ENCODE data around the gene LBX2.
"Not testable (repeated sequence)": the region's sequence is repeated elsewhere in the genome, so short reads cannot be mapped to it uniquely, and the experiment has no call there.

The LBX2 gene

DNA sequence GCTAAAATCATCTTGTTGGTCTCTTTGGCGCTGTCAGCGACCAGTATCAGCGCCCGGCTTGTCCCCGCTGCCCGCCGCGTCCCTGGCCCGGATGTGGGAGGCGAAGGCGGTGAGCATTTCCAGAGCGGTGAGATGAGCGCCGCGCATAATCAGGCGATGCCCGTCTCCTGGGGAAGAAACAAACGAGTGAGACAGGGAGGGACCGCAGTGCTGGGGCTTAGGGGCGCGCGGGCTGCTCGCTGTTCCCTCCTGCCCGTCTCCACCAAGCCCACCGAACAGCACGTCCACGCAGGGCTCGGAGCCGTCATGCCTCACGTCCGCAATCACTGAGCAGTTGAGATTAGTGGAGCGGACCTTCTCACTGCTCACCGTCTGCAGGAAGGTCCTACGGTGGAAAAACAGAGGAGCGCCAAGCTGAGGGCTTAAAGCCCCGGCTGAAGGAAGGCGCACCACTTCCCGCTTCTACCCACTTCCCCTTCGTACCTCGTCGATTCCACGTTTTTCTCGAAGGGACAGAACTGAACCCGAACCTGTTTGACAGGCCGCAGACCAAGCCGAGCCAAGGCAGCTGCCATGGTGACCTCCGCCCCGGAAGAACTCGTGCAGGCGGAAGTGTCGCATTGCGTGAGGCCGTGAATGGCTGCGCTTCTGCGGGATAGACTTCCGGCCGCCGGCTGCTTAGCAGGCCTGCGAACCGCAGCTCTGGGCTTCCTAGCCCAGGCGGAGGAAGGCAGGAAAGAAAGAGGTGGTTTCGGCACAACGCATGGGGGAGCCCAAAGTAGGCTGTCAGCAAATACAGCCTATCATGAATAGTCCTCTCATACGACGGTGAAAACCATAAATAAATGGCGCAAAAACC lies 27.1 kb downstream of the LBX2 start, which contains the start of gene MRPL53:
TSS of gene MRPL53 (minus strand) at position 595 of the 859 bp plus-strand sequence. CDS start at position 575, 20 bp downstream.
- Mint-ChIP-seq H3K27ac (peak within 1 kb of the TSS; percentile 99 to 100 (median 99)), H3K27me3 (ENCODE audit: low read depth) (no peaks in the 10 kb centered on the region), H3K4me1 (peaks cover 22% of the 10 kb centered on the region), H3K36me3 (ENCODE audit: low read depth) (peaks cover 29% of the 10 kb centered on the region), H3K9me3 (no peaks in the 10 kb centered on the region), H3K4me3 (peak within 1 kb of the TSS; percentile 97 to 99 (median 99))
- TF ChIP-seq CTCF (IDR thresholded peaks at IDR 0.05; ENCODE audit: unreplicated experiment in 3 of 3) = no peak

DNA sequence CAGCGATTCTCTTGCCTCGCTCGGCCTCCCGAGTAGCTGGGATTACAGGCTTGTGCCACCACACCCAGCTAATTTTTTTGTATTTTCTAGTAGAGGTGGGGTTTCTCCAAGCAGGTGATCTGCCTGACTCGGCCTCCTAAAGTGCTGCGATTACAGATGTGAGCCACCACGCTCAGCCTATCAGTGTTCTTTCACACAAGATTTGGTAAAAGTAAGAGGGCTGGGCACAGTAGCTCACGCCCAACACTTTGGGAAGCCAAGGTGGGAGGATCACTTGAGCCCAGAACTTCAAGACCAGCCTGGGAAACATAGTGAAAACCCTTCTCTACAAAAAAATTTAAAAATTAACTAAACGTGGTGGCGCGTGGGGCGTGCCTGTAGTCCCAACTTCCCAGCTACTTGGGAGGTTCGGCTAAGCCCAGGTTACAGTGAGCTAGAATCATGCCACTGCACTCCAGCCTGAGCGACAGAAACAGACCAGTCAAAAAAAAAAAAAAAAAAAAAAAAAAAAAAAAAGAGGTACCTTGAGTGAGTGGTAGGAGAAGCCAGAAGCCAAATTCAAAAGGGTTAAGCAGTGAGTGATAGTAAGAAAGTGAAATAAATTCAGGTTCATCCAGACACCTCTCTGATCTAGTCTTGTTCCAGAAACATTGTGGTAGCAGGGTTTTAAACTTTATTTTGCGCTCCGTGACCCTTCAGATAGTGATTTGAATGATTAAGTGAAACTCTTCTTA lies 27.9 kb downstream of the LBX2 start:
- Mint-ChIP-seq H3K27me3 (ENCODE audit: low read depth) (no peaks in the 10 kb centered on the region), H3K4me3 (peak overlapping the region; percentile 97 to 99 (median 99)), H3K4me1 (peaks cover 22% of the 10 kb centered on the region), H3K27ac (peak overlapping the region; percentile 99 to 100 (median 99)), H3K36me3 (ENCODE audit: low read depth) (peaks cover 28% of the 10 kb centered on the region), H3K9me3 (no peaks in the 10 kb centered on the region)
- no peak for TF ChIP-seq CTCF (IDR thresholded peaks at IDR 0.05; ENCODE audit: unreplicated experiment in 3 of 3)

GRCh38 chr2:74470742-74471141 lies 28.7 kb downstream of the LBX2 start:
- Mint-ChIP-seq H3K4me1 (peaks cover 22% of the 10 kb centered on the region), H3K27ac (peak overlapping the region; percentile 79 to 84 (median 80)), H3K4me3 (peak overlapping the region; percentile 73 to 87 (median 85)), H3K36me3 (ENCODE audit: low read depth) (peaks cover 25% of the 10 kb centered on the region)
- not testable (repeated sequence) for H3K27me3 Mint-ChIP-seq (ENCODE audit: low read depth); H3K9me3 Mint-ChIP-seq

DNA sequence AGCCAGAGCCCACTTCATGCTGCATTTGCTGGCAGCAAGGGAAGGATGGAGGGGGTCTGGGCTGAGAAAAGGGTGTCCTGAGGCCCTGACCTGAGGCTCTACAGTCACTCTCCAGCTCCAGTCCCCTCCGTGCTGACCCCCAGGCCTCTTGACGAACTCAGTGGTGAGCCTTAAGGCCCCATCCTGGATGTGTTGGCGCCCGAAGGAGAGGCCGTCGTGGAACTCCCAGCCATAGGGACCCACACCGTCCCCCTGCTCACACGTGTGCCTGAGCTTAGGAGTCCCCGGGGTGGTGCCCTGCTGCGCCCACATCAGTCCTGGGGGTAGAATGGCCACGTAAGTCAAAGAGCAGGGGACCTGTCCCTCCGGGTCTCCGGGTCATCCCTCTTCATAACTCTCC lies 35.0 kb downstream of the LBX2 start:
- TF ChIP-seq CTCF (IDR thresholded peaks at IDR 0.05; ENCODE audit: unreplicated experiment in 3 of 3) = no peak
- H3K27ac Mint-ChIP-seq = peak overlapping the region in 1 of 3 experiments; percentile 63
- H3K9me3 Mint-ChIP-seq = no peaks in the 10 kb centered on the region
- peak overlapping the region; percentile 86 to 99 (median 99) for H3K4me3 Mint-ChIP-seq
- no peaks in the 10 kb centered on the region for H3K27me3 Mint-ChIP-seq (ENCODE audit: low read depth)
- peaks cover 11% of the 10 kb centered on the region for H3K36me3 Mint-ChIP-seq (ENCODE audit: low read depth)
- peaks cover 13% of the 10 kb centered on the region for H3K4me1 Mint-ChIP-seq

DNA sequence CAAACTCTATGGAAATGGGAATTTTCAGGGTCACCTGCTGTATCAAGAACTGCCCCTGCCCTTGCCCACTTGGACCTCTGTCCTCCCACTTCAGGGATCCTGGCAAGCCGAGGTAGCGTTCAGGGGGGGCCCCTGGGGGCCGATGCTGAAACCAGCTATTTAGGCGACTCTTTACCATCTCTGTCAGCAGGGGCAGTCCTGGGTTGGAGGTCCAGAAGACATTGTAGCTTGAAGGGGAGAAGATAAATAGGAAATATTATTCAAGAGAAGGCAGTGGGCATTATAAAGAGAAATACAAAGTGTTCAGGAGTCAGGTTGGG lies 36.7 kb downstream of the LBX2 start:
- Mint-ChIP-seq H3K4me3 (peak overlapping the region; percentile 70 to 89 (median 85)), H3K27me3 (ENCODE audit: low read depth) (no peaks in the 10 kb centered on the region), H3K9me3 (no peaks in the 10 kb centered on the region), H3K27ac (peak overlapping the region in 2 of 3 experiments; percentile 47 to 62), H3K4me1 (peaks cover 22% of the 10 kb centered on the region), H3K36me3 (ENCODE audit: low read depth) (peaks cover 11% of the 10 kb centered on the region)
- no peak for TF ChIP-seq CTCF (IDR thresholded peaks at IDR 0.05; ENCODE audit: unreplicated experiment in 3 of 3)

DNA sequence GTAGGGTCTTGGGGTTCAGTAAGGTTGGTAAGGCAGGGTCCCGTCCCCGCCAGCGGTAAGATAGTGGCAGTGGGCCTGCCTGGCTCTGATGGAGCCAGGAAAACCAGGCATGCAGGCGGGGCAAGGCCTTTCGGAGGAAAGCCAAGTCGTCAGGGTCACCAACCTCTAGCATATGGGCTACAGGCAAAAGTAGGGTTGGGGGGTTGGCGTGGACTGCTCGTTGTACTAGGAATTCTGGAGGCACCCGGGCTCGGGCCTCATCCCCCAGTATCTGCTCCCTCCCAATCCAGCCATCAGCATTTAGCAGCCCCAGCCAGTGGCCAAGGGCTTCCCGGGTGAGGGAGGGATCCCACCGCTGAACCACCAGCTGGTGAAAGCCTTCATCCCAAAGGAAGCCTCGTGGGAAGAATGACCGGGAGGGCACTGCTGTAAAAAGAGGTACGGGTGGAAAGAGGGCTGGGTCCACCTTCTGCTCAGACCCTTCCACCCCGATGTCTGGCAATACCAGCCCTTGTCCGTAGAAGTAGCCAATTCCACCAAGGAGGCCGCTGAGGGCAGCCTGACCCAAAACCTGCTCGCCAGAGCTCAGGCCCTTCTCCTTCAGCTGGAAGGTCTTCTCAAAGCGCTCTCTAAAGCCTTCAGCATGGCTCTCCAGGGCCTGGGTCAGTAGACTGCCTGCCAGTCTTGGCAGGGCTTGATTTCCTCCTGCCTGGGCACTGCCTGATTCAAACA lies 37.2 kb downstream of the LBX2 start:
- peaks cover 11% of the 10 kb centered on the region for H3K36me3 Mint-ChIP-seq (ENCODE audit: low read depth)
- H3K9me3 Mint-ChIP-seq = no peaks in the 10 kb centered on the region
- peak overlapping the region; percentile 70 to 89 (median 85) for H3K4me3 Mint-ChIP-seq
- H3K4me1 Mint-ChIP-seq = peaks cover 24% of the 10 kb centered on the region
- no peak for TF ChIP-seq CTCF (IDR thresholded peaks at IDR 0.05; ENCODE audit: unreplicated experiment in 3 of 3)
- no peaks in the 10 kb centered on the region for H3K27me3 Mint-ChIP-seq (ENCODE audit: low read depth)
- H3K27ac Mint-ChIP-seq = peak overlapping the region in 1 of 3 experiments; percentile 47

All from nephron (organoid).